ENCODE measurements around the gene ADGRD1.

DNA sequence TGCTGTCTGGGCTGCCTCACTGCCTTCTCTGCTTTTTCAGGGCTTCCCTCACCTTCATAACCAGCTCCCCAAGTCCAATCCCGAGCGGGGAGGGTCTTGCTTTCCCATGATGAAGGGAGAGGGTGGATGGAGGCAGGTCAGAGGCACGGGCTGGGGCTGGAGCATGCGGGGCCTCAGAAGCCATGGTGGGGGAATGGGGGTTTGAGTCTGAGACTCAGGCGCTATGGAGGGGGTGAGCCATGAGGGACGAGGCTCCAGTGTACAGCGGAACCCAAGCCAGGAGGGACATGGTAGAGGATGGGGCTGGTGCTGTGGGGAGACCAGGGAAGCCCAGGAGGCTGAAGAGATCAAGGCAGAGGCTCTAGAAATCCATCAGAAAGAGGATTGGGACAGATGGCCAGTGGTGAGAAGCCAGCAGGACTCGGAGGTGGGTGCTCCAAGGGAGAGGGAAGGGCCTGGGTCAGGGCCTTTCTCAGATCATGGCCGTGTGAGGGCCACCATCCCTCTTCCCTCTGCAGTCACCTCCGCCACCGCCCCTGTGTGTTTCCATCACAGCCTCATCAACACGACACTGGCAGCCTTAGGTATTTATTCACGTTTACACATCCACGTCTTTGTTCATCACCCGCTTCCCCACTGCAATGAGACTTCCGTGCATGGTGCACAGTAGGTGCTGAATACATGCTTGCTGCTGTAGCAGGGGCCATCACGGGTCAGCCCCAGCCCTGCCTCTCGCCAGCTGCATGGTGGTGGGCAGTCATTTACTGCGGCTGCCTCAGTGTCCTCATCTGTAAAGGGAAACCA lies 144.7 kb downstream of the ADGRD1 start:
- TF ChIP-seq, protein P1, sequence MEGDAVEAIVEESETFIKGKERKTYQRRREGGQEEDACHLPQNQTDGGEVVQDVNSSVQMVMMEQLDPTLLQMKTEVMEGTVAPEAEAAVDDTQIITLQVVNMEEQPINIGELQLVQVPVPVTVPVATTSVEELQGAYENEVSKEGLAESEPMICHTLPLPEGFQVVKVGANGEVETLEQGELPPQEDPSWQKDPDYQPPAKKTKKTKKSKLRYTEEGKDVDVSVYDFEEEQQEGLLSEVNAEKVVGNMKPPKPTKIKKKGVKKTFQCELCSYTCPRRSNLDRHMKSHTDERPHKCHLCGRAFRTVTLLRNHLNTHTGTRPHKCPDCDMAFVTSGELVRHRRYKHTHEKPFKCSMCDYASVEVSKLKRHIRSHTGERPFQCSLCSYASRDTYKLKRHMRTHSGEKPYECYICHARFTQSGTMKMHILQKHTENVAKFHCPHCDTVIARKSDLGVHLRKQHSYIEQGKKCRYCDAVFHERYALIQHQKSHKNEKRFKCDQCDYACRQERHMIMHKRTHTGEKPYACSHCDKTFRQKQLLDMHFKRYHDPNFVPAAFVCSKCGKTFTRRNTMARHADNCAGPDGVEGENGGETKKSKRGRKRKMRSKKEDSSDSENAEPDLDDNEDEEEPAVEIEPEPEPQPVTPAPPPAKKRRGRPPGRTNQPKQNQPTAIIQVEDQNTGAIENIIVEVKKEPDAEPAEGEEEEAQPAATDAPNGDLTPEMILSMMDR (IDR thresholded peaks at IDR 0.05), result no peak
- no peak for TF ChIP-seq POLR2A (IDR thresholded peaks at IDR 0.05)
